Activated T-helper 9 cell treated with anti-CD3 and anti-CD28 coated beads, Interleukin-2, amount 50 U/mL, for 16 hours (primary cell): ENCODE results near the gene COX4I2.
"Not testable (repeated sequence)": the region's sequence is repeated elsewhere in the genome, so short reads cannot be mapped to it uniquely, and the experiment has no call there.

Experiments used
- DNase-seq: peaks from one replicate; pipeline ENCODE4 v3.0.0-alpha.2; 2020; ENCODE audit warnings: low read depth

Gene COX4I2

DNA sequence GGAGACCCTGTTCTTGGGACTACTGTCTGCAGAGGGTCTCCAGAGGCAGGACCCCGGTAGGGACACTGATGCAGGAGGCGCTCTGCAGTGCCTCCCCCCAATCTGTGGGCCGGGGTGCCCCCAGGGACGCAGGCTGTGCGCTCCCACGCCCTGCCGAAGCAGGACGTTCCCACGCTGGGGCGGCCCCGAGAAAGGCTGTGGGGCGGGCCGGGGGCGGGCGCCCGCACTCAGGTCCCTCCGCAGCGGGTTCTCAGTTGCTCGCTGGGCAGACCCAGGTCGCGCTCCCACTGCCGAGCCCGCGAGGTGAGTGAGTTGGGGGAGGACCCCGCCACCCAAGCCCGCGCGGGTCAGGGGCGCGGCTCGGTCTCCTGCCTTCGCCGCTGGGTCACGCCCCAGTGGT is at the start of gene COX4I2:
COX4I2 (plus strand) TSS at position 253 of the 400 bp plus-strand sequence. CDS start 1,106 bp downstream, outside the sequence.
- DNase-seq: no peak

DNA sequence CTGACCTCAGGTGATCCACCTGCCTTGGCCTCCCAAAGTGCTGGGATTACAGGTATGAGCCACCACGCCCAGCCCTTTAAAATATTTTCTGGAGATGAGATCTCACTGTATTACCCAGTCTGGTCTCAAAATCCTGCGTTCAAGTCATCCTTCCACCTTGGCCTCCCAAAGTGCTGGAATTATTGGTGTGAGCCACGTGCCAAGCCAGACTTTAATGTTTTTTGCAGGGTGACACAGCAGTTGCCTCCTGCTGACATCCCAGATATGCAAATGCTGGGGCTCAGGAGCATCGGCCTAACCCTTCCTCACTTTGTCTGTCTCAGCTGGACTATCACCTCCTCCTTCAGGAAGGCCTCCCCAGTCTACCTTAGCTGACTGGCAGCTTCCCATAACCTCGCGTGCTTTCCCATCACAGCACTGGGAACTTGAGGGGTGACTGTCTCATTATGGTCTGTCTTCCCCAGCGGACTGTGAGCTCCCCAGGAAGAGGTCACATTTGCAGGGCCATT is 46.9 kb upstream of the COX4I2 start:
- no peak for DNase-seq

DNA sequence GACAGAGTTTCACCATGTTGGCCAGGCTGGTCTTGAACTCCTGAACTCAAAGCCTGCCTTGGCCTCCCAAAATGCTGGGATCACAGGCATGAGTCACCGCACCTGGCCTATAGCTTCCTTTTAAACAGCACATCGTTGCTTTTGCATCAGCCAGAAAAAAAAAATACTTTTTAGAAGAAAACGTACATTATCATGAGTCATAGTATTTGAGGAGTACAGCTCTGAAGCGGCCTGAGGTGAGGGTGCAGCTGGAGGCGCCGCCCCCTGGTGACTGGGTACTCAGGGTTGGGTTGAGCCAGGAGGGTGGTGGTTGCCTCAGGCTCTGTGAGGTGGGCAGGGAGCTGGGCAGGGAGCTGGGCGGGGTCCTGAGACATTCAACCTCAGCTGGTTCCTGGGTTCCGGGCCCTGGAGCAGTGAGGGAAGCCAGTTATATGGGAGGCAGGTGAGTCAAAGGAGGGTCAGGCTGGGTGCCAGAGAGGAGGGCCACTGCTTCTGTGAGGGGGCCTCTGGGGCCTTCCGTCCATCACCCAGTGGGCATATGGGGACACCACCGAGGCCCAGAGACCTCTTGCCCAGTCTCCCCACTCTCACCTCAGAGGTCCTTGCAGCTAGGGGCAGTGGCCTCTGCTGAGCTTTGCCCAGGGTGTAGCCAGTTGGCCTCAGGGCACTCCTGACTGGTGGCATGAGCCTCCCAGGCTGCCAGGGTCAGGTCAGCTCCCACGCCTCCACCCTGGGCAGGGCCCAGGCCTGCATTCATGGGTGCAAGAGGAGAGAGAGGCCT is 44.3 kb upstream of the COX4I2 start:
- no peak for DNase-seq

DNA sequence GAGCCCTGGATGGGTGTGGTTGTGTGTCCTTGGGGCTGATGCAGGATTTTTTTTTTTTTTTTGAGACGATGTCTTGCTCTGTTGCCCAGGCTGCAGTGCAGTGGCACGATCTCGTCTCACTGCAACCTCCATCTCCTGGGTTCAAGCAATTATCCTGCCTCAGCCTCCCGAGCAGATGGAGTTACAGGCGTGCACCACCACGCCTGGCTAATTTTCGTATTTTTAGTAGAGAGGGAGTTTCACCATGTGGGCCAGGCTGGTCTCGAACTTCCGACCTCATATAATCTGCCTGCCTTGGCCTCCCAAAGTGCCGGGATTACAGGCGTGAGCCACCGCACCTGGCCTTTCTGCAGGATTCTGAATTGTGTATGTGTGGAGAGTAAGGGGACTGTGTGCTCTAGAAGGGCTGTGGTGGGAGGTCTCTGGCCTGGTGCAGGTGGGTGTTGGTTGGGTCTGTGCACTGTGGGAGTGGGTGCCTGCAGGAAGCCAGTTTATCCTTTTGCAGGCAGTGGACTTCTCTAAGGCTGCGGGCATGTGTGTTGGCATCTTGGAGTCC is 43.6 kb upstream of the COX4I2 start:
- no peak for DNase-seq

DNA sequence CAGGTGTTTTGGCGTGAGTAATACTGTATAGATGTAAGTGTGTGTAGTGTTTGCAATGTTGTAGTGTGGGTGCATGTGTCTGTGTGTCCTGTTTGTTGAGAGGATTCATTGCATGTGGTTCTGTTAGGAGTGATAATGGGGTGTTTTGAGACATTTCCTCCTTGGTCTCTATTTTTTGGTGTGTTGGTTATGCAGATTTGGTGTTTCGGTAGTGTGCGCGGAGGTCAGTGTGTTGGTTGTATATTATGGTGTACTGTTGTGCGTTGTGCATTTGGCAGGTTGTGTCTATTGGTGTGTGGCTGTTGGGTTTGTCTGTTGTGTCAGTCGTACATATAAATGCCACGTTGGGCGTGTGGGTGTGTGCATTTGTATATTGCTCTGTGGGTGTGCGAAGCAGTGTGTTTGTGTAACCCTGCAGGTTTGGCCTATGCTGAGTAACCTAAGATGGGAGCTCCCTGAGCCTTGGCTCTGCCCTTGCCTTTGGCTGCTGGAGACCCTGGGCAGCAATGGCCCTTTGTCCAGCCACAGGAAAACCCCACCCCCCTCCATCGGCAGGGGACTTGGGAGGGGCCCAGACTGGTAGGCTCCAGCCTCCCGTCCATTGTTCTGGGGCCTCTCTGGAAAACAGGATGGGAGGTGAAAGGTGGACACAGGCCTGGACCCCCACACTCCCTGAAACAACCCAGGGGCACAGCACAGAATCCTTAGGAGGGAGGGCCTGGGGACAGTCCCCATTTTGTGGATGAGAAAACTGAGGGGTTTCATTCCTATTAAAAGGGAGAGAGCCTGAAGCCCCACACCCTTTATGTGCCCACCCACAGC is 42.9 kb upstream of the COX4I2 start:
- no peak for DNase-seq

DNA sequence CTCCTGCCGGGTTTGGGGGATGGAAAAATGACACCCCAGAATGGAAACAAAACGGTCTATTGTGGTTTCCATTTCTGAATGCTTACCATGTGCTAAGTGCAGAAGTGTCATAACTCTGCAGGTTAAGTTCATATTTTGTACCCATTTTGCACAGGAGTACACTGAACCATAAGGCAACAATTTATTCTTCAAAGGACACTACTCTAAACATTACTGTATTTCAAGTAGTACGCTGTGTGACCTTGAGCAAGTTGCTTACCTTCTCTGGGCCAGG is 42.4 kb upstream of the COX4I2 start:
- no peak for DNase-seq

DNA sequence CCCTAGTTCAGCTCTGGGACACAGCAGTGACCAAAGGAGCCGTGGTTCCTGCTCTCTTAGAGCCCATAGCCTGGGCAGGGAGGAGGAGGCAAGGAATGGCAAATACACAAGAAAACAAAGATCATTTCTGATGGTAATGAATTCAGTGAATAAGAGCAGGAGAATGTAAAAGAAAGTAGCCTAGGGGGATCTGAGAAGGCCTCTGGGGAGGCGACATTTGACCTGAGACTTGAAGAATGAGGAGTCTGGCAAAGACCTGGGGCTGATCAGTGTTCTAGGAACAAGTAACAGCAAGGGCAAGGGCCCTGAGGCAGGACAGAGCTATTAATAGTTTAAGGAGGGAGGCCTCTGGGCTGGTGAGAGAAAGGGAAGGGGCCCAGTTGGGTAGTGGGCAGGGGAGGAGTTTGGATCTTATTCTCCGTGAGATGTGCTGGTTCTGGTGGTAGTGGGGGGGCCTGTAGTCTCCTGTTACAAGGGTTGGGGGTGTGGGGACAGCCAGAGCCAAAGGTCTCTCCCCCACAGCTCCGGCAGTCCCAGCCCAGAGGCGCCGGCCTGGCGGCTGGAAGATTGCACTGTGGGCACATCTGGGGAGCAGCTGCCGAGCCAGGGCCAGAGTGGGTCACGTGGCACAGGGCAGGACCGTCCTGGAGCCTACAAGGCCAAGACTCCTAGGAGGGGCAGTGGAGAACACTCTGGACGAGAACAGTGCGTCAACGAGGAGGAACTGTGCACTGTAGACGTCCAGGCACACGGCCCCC is 41.9 kb upstream of the COX4I2 start:
- no peak for DNase-seq

DNA sequence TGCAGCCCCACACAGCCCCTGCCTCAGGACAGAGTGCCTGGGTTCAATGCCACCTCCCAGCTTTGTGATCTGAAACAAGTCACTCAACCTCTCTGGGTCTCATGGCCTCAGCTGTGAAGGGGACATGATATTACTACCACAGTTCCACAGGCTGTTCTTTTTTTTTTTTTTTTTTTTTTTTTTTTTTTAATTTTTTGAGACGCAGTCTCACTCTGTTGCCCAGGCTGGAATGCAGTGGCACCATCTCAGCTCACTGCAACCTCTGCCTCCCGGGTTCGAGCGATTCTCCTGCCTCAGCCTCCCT is 41.3 kb upstream of the COX4I2 start:
- not testable (repeated sequence) for DNase-seq

DNA sequence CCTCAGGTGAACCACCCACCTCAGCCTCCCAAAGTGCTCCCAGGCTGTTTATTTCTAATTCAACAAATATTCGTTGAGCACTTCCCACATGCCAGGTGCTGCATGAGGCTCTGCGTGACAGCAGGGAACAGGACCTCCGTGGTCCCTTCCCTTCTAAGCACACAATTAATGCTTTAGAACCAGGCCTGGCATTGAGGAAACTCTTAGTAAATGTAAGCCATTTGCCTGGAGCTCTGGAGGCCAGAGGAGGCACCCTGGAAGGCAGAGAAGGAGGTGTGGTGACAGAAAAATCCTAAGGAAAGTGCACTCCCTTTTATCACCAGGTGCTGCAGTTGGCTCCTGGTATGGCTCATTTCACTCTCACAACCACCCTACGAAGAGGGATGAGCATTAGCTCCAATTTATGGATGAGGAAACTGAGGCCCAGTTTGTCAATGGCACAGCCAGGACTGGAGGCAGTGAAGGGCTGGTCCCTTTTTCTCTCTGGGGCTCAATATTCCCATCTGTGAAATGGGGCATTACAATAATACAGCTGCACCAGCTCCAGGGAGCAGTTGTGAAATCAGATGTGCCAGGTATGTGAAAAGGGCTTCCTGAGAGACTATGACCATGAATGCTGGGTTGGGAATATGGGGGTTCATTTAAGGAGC is 40.8 kb upstream of the COX4I2 start:
- DNase-seq: no peak

DNA sequence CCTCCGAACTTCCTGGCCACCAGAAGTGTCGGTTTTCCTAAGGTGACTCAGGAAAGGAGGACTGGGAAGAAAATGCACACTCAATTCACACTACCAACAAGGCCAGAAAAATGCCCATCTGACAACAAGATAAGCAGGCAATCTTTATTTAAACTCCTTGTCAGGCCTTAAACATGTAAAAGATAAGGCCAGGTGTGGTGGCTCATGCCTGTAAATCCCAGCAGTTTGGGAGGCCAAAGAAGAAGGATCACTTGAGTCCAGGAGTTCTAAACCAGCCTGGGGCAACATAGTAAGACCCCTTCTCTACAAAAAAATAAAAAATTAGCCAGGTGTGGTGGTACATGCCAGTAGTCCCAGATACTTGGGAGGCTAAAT is 40.2 kb upstream of the COX4I2 start:
- DNase-seq: no peak

DNA sequence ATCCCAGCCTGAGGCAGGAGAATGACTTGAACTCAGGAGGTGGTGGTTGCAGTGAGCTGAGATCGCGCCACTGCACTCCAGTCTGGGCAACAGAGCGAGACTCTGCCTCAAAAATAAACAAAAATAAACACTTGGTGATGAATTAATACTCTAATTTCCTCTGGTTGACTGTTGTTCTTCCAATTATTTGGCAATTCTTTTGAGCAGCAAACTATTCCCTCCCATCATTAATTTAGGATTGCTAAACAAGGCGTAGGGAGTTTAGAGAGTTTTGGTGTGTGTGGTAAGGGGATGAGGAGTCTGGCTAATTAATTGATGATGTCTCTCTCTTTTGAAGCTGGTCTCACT is 35.3 kb upstream of the COX4I2 start:
- no peak for DNase-seq

DNA sequence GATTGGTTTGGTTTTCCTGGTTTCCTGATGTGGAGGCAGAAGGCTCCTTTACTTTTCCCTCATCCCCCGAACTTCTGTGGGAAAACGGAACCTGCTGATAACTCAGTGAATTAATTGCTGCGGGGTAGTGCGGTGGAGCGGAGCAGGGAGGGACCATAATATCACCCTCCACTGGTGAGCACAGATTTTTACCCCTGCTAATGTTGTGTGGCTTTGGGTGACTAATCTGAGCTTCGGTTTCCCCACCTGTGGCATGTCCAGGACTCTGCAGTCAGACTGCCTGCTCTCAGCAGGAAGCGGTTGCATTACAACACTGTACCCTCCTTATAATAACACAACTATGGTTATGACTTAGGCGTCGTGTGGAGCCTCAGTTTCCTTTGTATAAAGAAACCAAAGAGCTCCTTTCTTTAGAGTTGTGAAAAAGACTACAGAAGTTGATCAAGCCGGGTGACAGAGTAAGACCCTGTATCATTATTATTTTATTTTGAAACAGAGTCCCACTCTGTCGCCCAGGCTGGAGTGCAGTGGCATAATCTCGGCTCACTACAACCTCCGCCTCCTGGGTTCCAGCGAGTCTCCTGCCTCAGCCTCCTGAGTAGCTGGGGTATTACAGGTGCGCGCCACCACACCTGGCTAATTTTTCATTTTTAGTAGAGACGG is 34.8 kb upstream of the COX4I2 start:
- DNase-seq: peak; percentile 35

DNA sequence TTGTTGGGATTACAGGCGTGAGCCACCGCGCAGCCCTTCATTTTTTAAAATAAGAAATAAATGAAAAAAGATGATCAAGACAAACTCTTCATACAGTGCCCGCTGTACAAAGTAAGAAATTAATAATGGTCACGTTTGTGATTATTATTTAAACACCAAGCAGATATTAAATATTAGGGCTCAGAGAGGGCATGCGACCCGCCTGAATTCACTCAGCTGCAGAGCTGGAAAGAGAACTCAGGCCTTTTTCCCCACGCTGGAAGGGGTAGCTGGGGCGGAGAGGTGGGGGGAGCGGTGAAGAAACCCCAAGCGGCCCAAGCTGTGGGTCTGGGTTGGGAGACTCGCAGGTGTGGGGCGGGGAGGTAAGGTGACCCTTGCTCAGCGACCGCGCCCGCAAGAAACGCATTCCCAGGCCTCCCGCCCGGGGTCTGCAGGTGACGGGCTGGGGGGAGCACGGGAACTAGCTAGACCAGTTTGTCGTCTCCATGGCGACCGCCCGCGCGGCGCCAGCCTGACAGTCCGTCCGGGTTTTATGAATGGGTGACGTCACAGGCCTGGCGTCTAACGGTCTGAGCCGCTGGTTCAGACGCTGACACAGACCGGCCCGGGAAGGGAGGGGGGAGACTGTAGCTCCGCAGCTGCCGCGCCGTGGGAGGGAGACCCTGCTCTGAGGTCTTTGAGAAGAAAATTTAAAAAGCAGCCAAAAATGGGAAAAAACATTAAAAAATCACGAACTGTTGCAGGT is 33.7 kb upstream of the COX4I2 start:
- peak; percentile 48 for DNase-seq

DNA sequence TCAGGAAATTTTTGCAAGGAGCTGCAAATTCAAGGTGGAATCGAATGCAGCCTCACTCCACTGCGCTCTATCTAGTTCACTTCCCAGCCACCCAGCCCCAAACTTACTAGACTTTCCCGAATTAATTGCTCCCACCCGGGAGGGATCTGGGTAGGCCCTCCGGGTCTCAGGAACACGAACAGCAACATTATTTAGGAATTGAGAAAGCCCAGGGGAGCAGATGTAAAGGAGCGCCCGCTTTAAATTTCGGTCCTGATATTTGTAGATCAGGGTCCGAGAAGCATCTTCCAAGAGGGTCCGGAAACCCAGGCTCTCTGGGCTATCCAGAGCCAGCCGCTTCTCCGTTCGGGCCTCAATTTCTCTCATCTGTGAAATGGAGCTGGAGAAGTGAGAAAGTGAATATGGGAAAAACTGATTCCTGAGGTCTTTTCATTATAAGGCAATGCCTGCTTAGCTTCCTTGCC is 33.1 kb upstream of the COX4I2 start:
- DNase-seq: no peak

DNA sequence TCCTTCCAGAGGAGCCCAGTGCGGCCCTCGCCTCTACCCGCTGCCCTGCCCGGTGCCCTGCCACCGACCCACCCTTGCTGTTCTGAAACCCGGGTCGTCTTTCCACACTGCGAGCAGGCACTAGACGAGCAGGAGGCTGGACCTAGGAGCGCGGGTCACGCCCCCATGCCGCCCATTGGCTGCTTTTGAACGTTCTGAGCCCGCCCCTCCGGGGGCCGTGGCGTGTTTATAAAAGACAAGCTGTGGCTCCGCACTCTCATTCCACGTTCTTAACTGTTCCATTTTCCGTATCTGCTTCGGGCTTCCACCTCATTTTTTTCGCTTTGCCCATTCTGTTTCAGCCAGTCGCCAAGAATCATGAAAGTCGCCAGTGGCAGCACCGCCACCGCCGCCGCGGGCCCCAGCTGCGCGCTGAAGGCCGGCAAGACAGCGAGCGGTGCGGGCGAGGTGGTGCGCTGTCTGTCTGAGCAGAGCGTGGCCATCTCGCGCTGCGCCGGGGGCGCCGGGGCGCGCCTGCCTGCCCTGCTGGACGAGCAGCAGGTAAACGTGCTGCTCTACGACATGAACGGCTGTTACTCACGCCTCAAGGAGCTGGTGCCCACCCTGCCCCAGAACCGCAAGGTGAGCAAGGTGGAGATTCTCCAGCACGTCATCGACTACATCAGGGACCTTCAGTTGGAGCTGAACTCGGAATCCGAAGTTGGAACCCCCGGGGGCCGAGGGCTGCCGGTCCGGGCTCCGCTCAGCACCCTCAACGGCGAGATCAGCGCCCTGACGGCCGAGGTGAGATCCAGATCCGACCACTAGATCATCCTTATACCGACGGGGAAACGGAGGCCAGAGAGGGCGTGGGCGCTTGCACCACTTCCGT is 32.4 kb upstream of the COX4I2 start, which contains the start of gene ID1:
ID1 (plus strand) TSS at position 259 of the 871 bp plus-strand sequence; CDS start at position 358, 99 bp downstream.
- DNase-seq: peak; percentile 81

DNA sequence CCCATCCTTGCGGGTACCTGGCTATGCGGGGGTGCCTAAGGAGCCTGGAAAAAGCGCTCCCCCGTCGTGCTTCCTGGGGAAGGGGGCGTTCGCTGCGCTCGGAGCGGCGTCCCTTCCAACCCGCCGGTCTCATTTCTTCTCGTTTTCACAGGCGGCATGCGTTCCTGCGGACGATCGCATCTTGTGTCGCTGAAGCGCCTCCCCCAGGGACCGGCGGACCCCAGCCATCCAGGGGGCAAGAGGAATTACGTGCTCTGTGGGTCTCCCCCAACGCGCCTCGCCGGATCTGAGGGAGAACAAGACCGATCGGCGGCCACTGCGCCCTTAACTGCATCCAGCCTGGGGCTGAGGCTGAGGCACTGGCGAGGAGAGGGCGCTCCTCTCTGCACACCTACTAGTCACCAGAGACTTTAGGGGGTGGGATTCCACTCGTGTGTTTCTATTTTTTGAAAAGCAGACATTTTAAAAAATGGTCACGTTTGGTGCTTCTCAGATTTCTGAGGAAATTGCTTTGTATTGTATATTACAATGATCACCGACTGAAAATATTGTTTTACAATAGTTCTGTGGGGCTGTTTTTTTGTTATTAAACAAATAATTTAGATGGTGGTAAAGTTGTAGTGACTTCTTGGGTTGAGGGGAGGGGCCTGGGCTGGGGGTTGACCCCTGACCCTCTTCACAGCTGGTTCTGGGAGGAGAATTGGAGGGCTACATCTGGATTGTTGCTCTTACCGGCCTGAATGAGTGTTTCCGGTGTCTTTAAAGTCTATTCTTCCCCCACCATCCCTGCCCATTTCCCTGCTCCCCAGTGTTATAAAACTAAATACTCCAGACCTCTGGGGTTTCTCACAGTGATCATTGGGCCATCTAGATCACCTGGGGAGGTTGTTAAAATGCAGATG is 31.6 kb upstream of the COX4I2 start:
- no peak for DNase-seq

DNA sequence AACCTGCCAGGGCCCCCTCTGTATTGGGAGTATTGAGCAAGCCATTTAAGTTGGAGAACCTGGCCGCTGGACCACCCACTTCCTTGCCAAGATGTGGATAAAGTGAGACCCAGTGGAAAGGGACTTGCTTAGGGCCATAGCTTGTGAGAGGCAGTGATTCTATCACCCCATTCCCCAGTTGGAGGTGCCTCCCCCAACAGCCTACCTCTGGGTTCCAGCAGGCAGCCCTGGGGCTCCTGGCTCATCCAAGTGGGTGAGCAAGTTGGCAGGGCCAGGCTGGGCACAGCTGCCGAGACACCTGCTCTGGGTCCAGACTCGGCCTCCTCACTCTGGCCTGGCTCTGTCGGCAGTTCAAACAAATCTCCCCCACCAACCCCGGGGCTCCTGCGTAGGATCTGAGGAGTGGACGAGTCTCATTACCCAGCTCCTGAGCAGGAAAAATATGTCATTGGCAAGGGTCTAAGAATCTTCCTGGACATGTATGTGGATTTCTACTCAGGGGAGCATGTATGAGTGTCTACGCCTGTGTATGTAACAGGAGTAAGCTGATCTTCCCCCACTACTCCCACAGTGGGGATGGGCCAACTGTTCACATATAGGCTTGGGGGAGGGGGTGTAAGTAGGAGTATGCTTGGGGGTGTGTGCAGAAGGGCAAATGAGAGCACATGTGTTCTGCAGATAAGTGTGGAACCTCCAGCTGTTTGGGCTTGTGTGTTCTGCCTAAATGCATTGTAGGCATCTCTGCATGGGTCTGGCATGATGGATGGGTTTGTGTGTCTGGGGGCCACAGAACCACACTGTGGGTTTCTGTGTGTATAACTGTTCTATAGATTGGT is 30.7 kb upstream of the COX4I2 start:
- DNase-seq: no peak
